Hepatocyte (in vitro differentiated cells): ENCODE results near the gene LPAR6. TPM values are rescaled to one million over a fixed set of nuclear protein-coding genes. Genes with fewer than 3 reads are reported as not detected.

ENCODE experiments used
- DNase-seq: peaks from one replicate; pipeline ENCODE4 v3.0.0-alpha.2; 2016; ENCODE audit warnings: low spot score
- H2AFZ ChIP-seq: fragments of 200-600 bp; sonication (generic); 2 replicates; pipeline ENCODE4 v1.6.0; 2016; ENCODE audit warnings: antibody characterized with exemption, mild to moderate bottlenecking
- H3K27ac ChIP-seq: fragments of 200-600 bp; sonication (generic); 2 replicates; pipeline ENCODE4 v1.5.1; 2016; ENCODE audit warnings: mild to moderate bottlenecking
- H3K27me3 ChIP-seq: fragments of 200-600 bp; sonication (generic); 2 replicates; pipeline ENCODE4 v1.6.1; 2016
- H3K36me3 ChIP-seq: fragments of 200-600 bp; sonication (generic); replicated peaks from 2 replicates; pipeline ENCODE4 v1.5.1; 2016; ENCODE audit warnings: low read depth; ENCODE audit not compliant: insufficient read depth
- H3K4me1 ChIP-seq: fragments of 200-600 bp; sonication (generic); 2 replicates; pipeline ENCODE4 v1.5.1; 2016; ENCODE audit warnings: mild to moderate bottlenecking, moderate library complexity; ENCODE audit not compliant: insufficient read depth
- H3K4me2 ChIP-seq: fragments of 200-600 bp; sonication (generic); 2 replicates; pipeline ENCODE4 v1.6.0; 2016
- H3K4me3 ChIP-seq: fragments of 200-600 bp; sonication (generic); 2 replicates; pipeline ENCODE4 v1.5.1; 2016; ENCODE audit warnings: mild to moderate bottlenecking
- H3K79me2 ChIP-seq: fragments of 200-600 bp; sonication (generic); 2 replicates; pipeline ENCODE4 v1.6.0; 2017; ENCODE audit warnings: mild to moderate bottlenecking
- H3K9me2 ChIP-seq: fragments of 200-600 bp; sonication (generic); replicated peaks from 2 replicates; pipeline ENCODE4 v1.6.0; 2017; ENCODE audit warnings: mild to moderate bottlenecking; ENCODE audit not compliant: insufficient read depth
- H3K9me3 ChIP-seq: fragments of 200-600 bp; sonication (generic); 2 replicates; pipeline ENCODE4 v1.5.1; 2016; ENCODE audit warnings: low read depth, mild to moderate bottlenecking
- H4K20me1 ChIP-seq: fragments of 200-600 bp; sonication (generic); 2 replicates; pipeline ENCODE4 v1.6.0; 2016; ENCODE audit warnings: mild to moderate bottlenecking; ENCODE audit not compliant: insufficient read depth, poor library complexity, severe bottlenecking
- CTCF ChIP-seq: fragments of 200-600 bp; sonication (generic); IDR thresholded peaks from 2 replicates; pipeline ENCODE4 v1.5.1; 2016; ENCODE audit warnings: antibody characterized with exemption, mild to moderate bottlenecking; ENCODE audit not compliant: poor library complexity
- EZH2 ChIP-seq: fragments of 200-600 bp; sonication (generic); IDR thresholded peaks from 2 replicates; pipeline ENCODE4 v1.6.1; 2016; ENCODE audit warnings: antibody characterized with exemption, mild to moderate bottlenecking, borderline replicate concordance
- EZH2phosphoT487 ChIP-seq: fragments of 200-600 bp; sonication (generic); IDR thresholded peaks from one replicate; pipeline ENCODE4 v1.6.1; 2018; ENCODE audit warnings: antibody characterized with exemption, mild to moderate bottlenecking, low read depth, moderate library complexity; ENCODE audit not compliant: unreplicated experiment, severe bottlenecking
- WGBS: methylation state at CpG from one replicate; pipeline ENCODE4 v1.1.6; 2016; ENCODE audit warnings: low lambda C conversion rate; ENCODE audit errors: missing lambda C conversion rate; 5-methylcytosine and 5-hydroxymethylcytosine counted together
- polyA plus RNA-seq: library from polyadenylated mRNA; unstranded; fragments of >200 nt; fragmentation: Nextera tagmentation; extraction: Ambion mirVana; gene quantifications from 2 replicates; pipeline ENCODE4 v1.2.1, GENCODE V29; 2016
- total RNA-seq: library from RNA; depleted of rRNA; stranded (reverse); fragments of >200 nt; gene quantifications from 2 replicates; pipeline ENCODE4 v1.2.3, GENCODE V29; 2014

Gene LPAR6
- total and polyA plus RNA-seq, 2 experiments from 2014 or later = 8.2 to 22.8 TPM

GRCh38 chr13:48386816-48387215 lies 26.1 kb downstream of the LPAR6 start:
- H2AFZ ChIP-seq = no peak overlapping the region
- no peak overlapping the region for H3K27ac ChIP-seq
- H3K27me3 ChIP-seq = no peaks in the 10 kb centered on the region
- no peak for DNase-seq
- no peaks in the 10 kb centered on the region for H3K4me1 ChIP-seq
- H3K9me2 ChIP-seq = no peaks in the 10 kb centered on the region
- no peaks in the 10 kb centered on the region for H3K36me3 ChIP-seq
- 94% methylated on average over 8 of the region's 8 CpGs for WGBS
- H4K20me1 ChIP-seq = no peaks in the 10 kb centered on the region
- no peak overlapping the region for H3K4me3 ChIP-seq
- no peak overlapping the region for H3K4me2 ChIP-seq
- peaks cover 5% of the 10 kb centered on the region for H3K79me2 ChIP-seq
- no peaks in the 10 kb centered on the region for H3K9me3 ChIP-seq
- no peak for TF ChIP-seq EZH2phosphoT487
- TF ChIP-seq EZH2 = no peak
- no peak for TF ChIP-seq CTCF

- H3K4me2 ChIP-seq = no peak overlapping the region
- peaks cover 5% of the 10 kb centered on the region for H3K79me2 ChIP-seq
- no peaks in the 10 kb centered on the region for H3K27me3 ChIP-seq
- H3K4me1 ChIP-seq = no peaks in the 10 kb centered on the region
- H3K4me3 ChIP-seq = no peak overlapping the region
- DNase-seq = no peak
- H3K36me3 ChIP-seq = no peaks in the 10 kb centered on the region
- no peaks in the 10 kb centered on the region for H3K9me2 ChIP-seq
- no peaks in the 10 kb centered on the region for H3K9me3 ChIP-seq
- no peak overlapping the region for H3K27ac ChIP-seq
- WGBS = 99% methylated on average over 2 of the region's 2 CpGs
- H4K20me1 ChIP-seq = no peaks in the 10 kb centered on the region
- H2AFZ ChIP-seq = no peak overlapping the region
- TF ChIP-seq EZH2 (no peak), CTCF (no peak), EZH2phosphoT487 (no peak)
These were observed 29.5 kb downstream of the LPAR6 start for GRCh38 chr13:48383384-48383783.

- H3K79me2 ChIP-seq = peaks cover 2% of the 10 kb centered on the region
- no peaks in the 10 kb centered on the region for H3K27me3 ChIP-seq
- H3K4me3 ChIP-seq = no peak overlapping the region
These were observed 32.3 kb downstream of the LPAR6 start for GRCh38 chr13:48380581-48380980.

More at GRCh38 chr13:48380581-48380980, 32.3 kb downstream of the LPAR6 start:
- H3K9me2 ChIP-seq = no peaks in the 10 kb centered on the region
- no peak overlapping the region for H2AFZ ChIP-seq
- no peaks in the 10 kb centered on the region for H4K20me1 ChIP-seq
- H3K36me3 ChIP-seq = no peaks in the 10 kb centered on the region
- no peaks in the 10 kb centered on the region for H3K4me1 ChIP-seq
- TF ChIP-seq CTCF (no peak), EZH2phosphoT487 (no peak), EZH2 (no peak)
- DNase-seq = no peak
- no peak overlapping the region for H3K4me2 ChIP-seq
- no peaks in the 10 kb centered on the region for H3K9me3 ChIP-seq
- no peak overlapping the region for H3K27ac ChIP-seq
